Activated CD4-positive, alpha-beta T cell treated with anti-CD3 and anti-CD28 coated beads, Interleukin-2, amount 10 ng/mL, durations not matched to agents 7 days and 5 days (primary cell): Measurements from ENCODE around the gene C15orf61. TPM values are rescaled to one million over a fixed set of nuclear protein-coding genes. Genes with fewer than 3 reads are reported as not detected.

ENCODE experiments used
- CTCF ChIA-PET: fragments of 350-600 bp; sonication (Branson Sonifier 250); formaldehyde crosslinking; loops from one replicate; lab custom pipeline; 2021; ENCODE audit warnings: antibody characterized with exemption; lab: Charles Lee
- POLR2A ChIA-PET: fragments of 350-600 bp; sonication (Branson Sonifier 250); formaldehyde crosslinking; loops from one replicate; lab custom pipeline; 2021; ENCODE audit warnings: antibody characterized with exemption; lab: Charles Lee
- DNase-seq: peaks from one replicate; pipeline ENCODE4 v3.0.0-alpha.2; 2020
- H3K27ac Mint-ChIP-seq: one replicate; pipeline ENCODE4 v1.8.0; 2021; ENCODE audit warnings: mild to moderate bottlenecking, moderate library complexity, mixed read lengths
- H3K27me3 Mint-ChIP-seq: one replicate; pipeline ENCODE4 v1.8.0; 2021; ENCODE audit warnings: mixed read lengths
- H3K36me3 Mint-ChIP-seq: one replicate; pipeline ENCODE4 v1.8.0; 2021; ENCODE audit warnings: low read depth, mixed read lengths
- H3K4me1 Mint-ChIP-seq: one replicate; pipeline ENCODE4 v1.8.0; 2021; ENCODE audit warnings: mixed read lengths
- H3K4me3 Mint-ChIP-seq: one replicate; pipeline ENCODE4 v1.8.0; 2021; ENCODE audit warnings: mild to moderate bottlenecking, moderate library complexity, mixed read lengths
- H3K9me3 Mint-ChIP-seq: one replicate; pipeline ENCODE4 v1.8.0; 2021; ENCODE audit warnings: mixed read lengths
- total RNA-seq, 2 experiments: library from RNA; stranded (reverse); gene quantifications; one replicate each; pipeline ENCODE4 v1.2.3, GENCODE V29; 2021

The C15orf61 gene
- total RNA-seq, 2 experiments from 2014 or later = 4.2 TPM

GRCh38 chr15:67505675-67506572 lies 15.0 kb upstream of the C15orf61 start:
- CTCF ChIA-PET = no interaction called here
- POLR2A ChIA-PET = no interaction called here
- Mint-ChIP-seq H3K4me1 (peaks cover 5% of the 10 kb centered on the region), H3K4me3 (no peak overlapping the region), H3K27me3 (no peaks in the 10 kb centered on the region), H3K36me3 (no peaks in the 10 kb centered on the region), H3K9me3 (no peaks in the 10 kb centered on the region), H3K27ac (no peak overlapping the region)
- DNase-seq = no peak

GRCh38 chr15:67506775-67507747 lies 13.9 kb upstream of the C15orf61 start:
- POLR2A ChIA-PET = no interaction called here
- Mint-ChIP-seq H3K27ac (no peak overlapping the region), H3K27me3 (no peaks in the 10 kb centered on the region), H3K9me3 (no peaks in the 10 kb centered on the region), H3K36me3 (no peaks in the 10 kb centered on the region), H3K4me3 (no peak overlapping the region), H3K4me1 (peaks cover 10% of the 10 kb centered on the region)
- no peak for DNase-seq
- CTCF ChIA-PET = interaction anchor here (1.7 kb wide), 1 partner anchor 21 kb away, joined by 3 read pairs; no protein-coding TSS in a partner anchor

- Mint-ChIP-seq H3K4me3 (no peak overlapping the region), H3K36me3 (peaks cover 7% of the 10 kb centered on the region), H3K9me3 (no peaks in the 10 kb centered on the region), H3K4me1 (peaks cover 12% of the 10 kb centered on the region), H3K27me3 (no peaks in the 10 kb centered on the region), H3K27ac (no peak overlapping the region)
- ChIA-PET CTCF (interaction anchor here (1.7 kb wide), 1 partner anchor 19 kb away, joined by 3 read pairs; no protein-coding TSS in a partner anchor), POLR2A (no interaction called here)
- DNase-seq = no peak
Measured at GRCh38 chr15:67508407-67508806, 12.5 kb upstream of the C15orf61 start.

- ChIA-PET CTCF (no interaction called here), POLR2A (no interaction called here)
- no peak for DNase-seq
Measured at GRCh38 chr15:67509918-67510317, 11.0 kb upstream of the C15orf61 start.

GRCh38 chr15:67510597-67511190 lies 10.2 kb upstream of the C15orf61 start:
- ChIA-PET POLR2A (no interaction called here), CTCF (no interaction called here)
- H3K4me3 Mint-ChIP-seq = no peak overlapping the region
- H3K9me3 Mint-ChIP-seq = no peaks in the 10 kb centered on the region
- no peaks in the 10 kb centered on the region for H3K27me3 Mint-ChIP-seq
- no peak for DNase-seq
- no peak overlapping the region for H3K27ac Mint-ChIP-seq
- peaks cover 12% of the 10 kb centered on the region for H3K4me1 Mint-ChIP-seq
- peaks cover 12% of the 10 kb centered on the region for H3K36me3 Mint-ChIP-seq

More at GRCh38 chr15:67509918-67510317, 11.0 kb upstream of the C15orf61 start:
- H3K27me3 Mint-ChIP-seq = no peaks in the 10 kb centered on the region
- peaks cover 12% of the 10 kb centered on the region for H3K36me3 Mint-ChIP-seq
- no peak overlapping the region for H3K27ac Mint-ChIP-seq
- no peak overlapping the region for H3K4me3 Mint-ChIP-seq
- H3K9me3 Mint-ChIP-seq = no peaks in the 10 kb centered on the region
- peaks cover 12% of the 10 kb centered on the region for H3K4me1 Mint-ChIP-seq

GRCh38 chr15:67511606-67512005 lies 9.3 kb upstream of the C15orf61 start:
- DNase-seq = no peak
- H3K4me3 Mint-ChIP-seq = no peak overlapping the region
- ChIA-PET CTCF (no interaction called here), POLR2A (no interaction called here)
- no peak overlapping the region for H3K27ac Mint-ChIP-seq
- no peaks in the 10 kb centered on the region for H3K9me3 Mint-ChIP-seq
- peaks cover 12% of the 10 kb centered on the region for H3K36me3 Mint-ChIP-seq
- peaks cover 7% of the 10 kb centered on the region for H3K4me1 Mint-ChIP-seq
- no peaks in the 10 kb centered on the region for H3K27me3 Mint-ChIP-seq

GRCh38 chr15:67512140-67512539 lies 8.8 kb upstream of the C15orf61 start:
- peaks cover 7% of the 10 kb centered on the region for H3K4me1 Mint-ChIP-seq
- no peaks in the 10 kb centered on the region for H3K27me3 Mint-ChIP-seq
- H3K36me3 Mint-ChIP-seq = peaks cover 12% of the 10 kb centered on the region
- CTCF ChIA-PET = no interaction called here
- DNase-seq = no peak
- POLR2A ChIA-PET = no interaction called here
- no peak overlapping the region for H3K4me3 Mint-ChIP-seq
- no peak overlapping the region for H3K27ac Mint-ChIP-seq
- no peaks in the 10 kb centered on the region for H3K9me3 Mint-ChIP-seq

GRCh38 chr15:67512933-67513714 lies 7.8 kb upstream of the C15orf61 start:
- no peak overlapping the region for H3K4me3 Mint-ChIP-seq
- ChIA-PET POLR2A (no interaction called here), CTCF (no interaction called here)
- DNase-seq = no peak
- no peaks in the 10 kb centered on the region for H3K9me3 Mint-ChIP-seq
- no peak overlapping the region for H3K27ac Mint-ChIP-seq
- no peaks in the 10 kb centered on the region for H3K27me3 Mint-ChIP-seq
- peaks cover 7% of the 10 kb centered on the region for H3K4me1 Mint-ChIP-seq
- H3K36me3 Mint-ChIP-seq = peaks cover 12% of the 10 kb centered on the region

GRCh38 chr15:67515090-67515489 lies 5.8 kb upstream of the C15orf61 start:
- Mint-ChIP-seq H3K4me3 (no peak overlapping the region), H3K27me3 (no peaks in the 10 kb centered on the region), H3K9me3 (no peaks in the 10 kb centered on the region), H3K4me1 (peaks cover 8% of the 10 kb centered on the region), H3K36me3 (peaks cover 12% of the 10 kb centered on the region), H3K27ac (no peak overlapping the region)
- DNase-seq = no peak
- ChIA-PET POLR2A (no interaction called here), CTCF (interaction anchor here (0.7 kb wide), 1 partner anchor 11 kb away, joined by 3 read pairs; no protein-coding TSS in a partner anchor)

- POLR2A ChIA-PET = no interaction called here
- no peak for DNase-seq
- Mint-ChIP-seq H3K4me1 (peaks cover 12% of the 10 kb centered on the region), H3K27ac (no peak overlapping the region), H3K27me3 (no peaks in the 10 kb centered on the region), H3K4me3 (no peak overlapping the region), H3K9me3 (no peaks in the 10 kb centered on the region), H3K36me3 (peaks cover 12% of the 10 kb centered on the region)
- CTCF ChIA-PET = interaction anchor here (0.7 kb wide), 1 partner anchor 12 kb away, joined by 3 read pairs; no protein-coding TSS in a partner anchor
Measured at GRCh38 chr15:67515557-67515956, 5.4 kb upstream of the C15orf61 start.

GRCh38 chr15:67520321-67521028 lies 456 bp upstream of the C15orf61 start:
- Mint-ChIP-seq H3K9me3 (no peaks in the 10 kb centered on the region), H3K36me3 (peaks cover 2% of the 10 kb centered on the region), H3K4me1 (peaks cover 28% of the 10 kb centered on the region), H3K27me3 (no peaks in the 10 kb centered on the region), H3K27ac (peak overlapping the region; percentile 94), H3K4me3 (peak overlapping the region; percentile 84)
- DNase-seq = no peak
- ChIA-PET POLR2A (interaction anchor here (1.0 kb wide), 1 partner anchor 22 kb away, joined by 3 read pairs; the partner anchor contains the start of gene MAP2K5), CTCF (interaction anchor here (1.1 to 1.2 kb wide), 2 partner anchors 10 to 15 kb away, joined by 3 read pairs; no protein-coding TSS in a partner anchor)
